Naive thymus-derived CD4-positive, alpha-beta T cell (primary cell): ENCODE measurements around the gene GGTLC1. TPM values are rescaled to one million over a fixed set of nuclear protein-coding genes. Genes with fewer than 3 reads are reported as not detected.

Experiments used
- ATAC-seq: fragments of 150-1000 bp; cut with Tn5 transposase; 2 replicates; pipeline ENCODE4 v1.10.0; 2021; ENCODE audit warnings: mild to moderate bottlenecking, moderate library complexity
- CTCF ChIA-PET: fragments of 350-600 bp; sonication (Branson Sonifier 250); formaldehyde crosslinking; loops from one replicate; lab custom pipeline; 2021; ENCODE audit warnings: antibody characterized with exemption; lab: Charles Lee
- POLR2A ChIA-PET: fragments of 350-600 bp; sonication (Branson Sonifier 250); formaldehyde crosslinking; loops from one replicate; lab custom pipeline; 2021; ENCODE audit warnings: antibody characterized with exemption, inconsistent platforms; lab: Charles Lee
- DNase-seq, 9 donors: peaks; one replicate each; pipeline versions ENCODE4 v3.0.0 to v3.0.0-alpha.2; 2020 to 2022; ENCODE audit warnings: mixed read lengths in 1 of 9
- H3K27ac ChIP-seq: one replicate; pipeline ENCODE4 v1.7.0; 2013; ENCODE audit warnings: mild to moderate bottlenecking, low read depth, low read length, moderate library complexity
- H3K27me3 ChIP-seq, 2 donors: one replicate each; pipeline ENCODE4 v1.7.0; 2013; ENCODE audit warnings: low read length in 2 of 2, mild to moderate bottlenecking in 2 of 2, moderate library complexity in 2 of 2; ENCODE audit not compliant: control insufficient read depth in 2 of 2, insufficient read depth in 2 of 2
- H3K36me3 ChIP-seq, 3 experiments: 1 replicate in 2 of 3; 2 replicates in 1 of 3; pipeline ENCODE4 v1.7.0; 2013; ENCODE audit warnings: low read length in 3 of 3, mild to moderate bottlenecking in 3 of 3, moderate library complexity in 1 of 3; ENCODE audit not compliant: insufficient read depth in 3 of 3, control insufficient read depth in 2 of 3
- H3K4me1 ChIP-seq, 2 donors: one replicate each; pipeline ENCODE4 v1.7.0; 2013; ENCODE audit warnings: low read length in 2 of 2, mild to moderate bottlenecking in 2 of 2, moderate library complexity in 1 of 2; ENCODE audit not compliant: control insufficient read depth in 2 of 2, insufficient read depth in 2 of 2
- H3K4me3 ChIP-seq: 2 replicates; pipeline ENCODE4 v1.7.0; 2013; ENCODE audit warnings: mild to moderate bottlenecking, low read length
- H3K9me3 ChIP-seq, 3 experiments: 1 replicate in 2 of 3; 2 replicates in 1 of 3; pipeline ENCODE4 v1.7.0; 2013; ENCODE audit warnings: low read length in 3 of 3; ENCODE audit not compliant: control insufficient read depth in 2 of 3
- H3K27ac Mint-ChIP-seq, 9 donors: one replicate each; pipeline ENCODE4 v1.8.0; 2020 to 2022; ENCODE audit warnings: mixed read lengths in 9 of 9, mild to moderate bottlenecking in 8 of 9, moderate library complexity in 5 of 9, inconsistent platforms in 2 of 9
- H3K27me3 Mint-ChIP-seq, 5 donors: one replicate each; pipeline ENCODE4 v1.8.0; 2021 to 2022; ENCODE audit warnings: mixed read lengths in 5 of 5, mild to moderate bottlenecking in 1 of 5
- H3K36me3 Mint-ChIP-seq, 5 donors: one replicate each; pipeline ENCODE4 v1.8.0; 2020 to 2022; ENCODE audit warnings: mixed read lengths in 5 of 5, mild to moderate bottlenecking in 3 of 5, inconsistent platforms in 1 of 5
- H3K4me1 Mint-ChIP-seq, 7 donors: one replicate each; pipeline ENCODE4 v1.8.0; 2020 to 2022; ENCODE audit warnings: mixed read lengths in 7 of 7, mild to moderate bottlenecking in 3 of 7, inconsistent platforms in 1 of 7
- H3K4me3 Mint-ChIP-seq, 10 donors: one replicate each; pipeline ENCODE4 v1.8.0; 2020 to 2022; ENCODE audit warnings: mild to moderate bottlenecking in 10 of 10, mixed read lengths in 10 of 10, moderate library complexity in 6 of 10, inconsistent platforms in 2 of 10
- H3K9me3 Mint-ChIP-seq, 11 donors: one replicate each; pipeline ENCODE4 v1.8.0; 2020 to 2022; ENCODE audit warnings: mixed read lengths in 11 of 11, mild to moderate bottlenecking in 4 of 11, inconsistent platforms in 1 of 11, moderate library complexity in 1 of 11
- intact Hi-C, 2 donors: fragments of 100-400 bp; cut with micrococcal nuclease; formaldehyde crosslinking; loops; one replicate each; pipeline ENCODE4 v1.15.1; 2023
- polyA plus RNA-seq, 2 donors: library from polyadenylated mRNA; unstranded; fragments of 300-500 nt; fragmentation: Illumina TruSeq; gene quantifications; one replicate each; pipeline ENCODE4 v1.2.3, GENCODE V29; 2021
- total RNA-seq, 6 experiments: library from RNA in 5 of 6; stranded (reverse) in 5 of 6; gene quantifications; 1 replicate in 5 of 6; 2 replicates in 1 of 6; pipeline ENCODE4 v1.2.3 and lab custom pipeline; 2021 to 2026

Gene GGTLC1
- total RNA-seq = not detected
- not detected for polyA plus RNA-seq
- not detected for total RNA-seq (lab: John Stamatoyannopoulos, UW)

GRCh38 chr20:23988561-23988960 lies at the start of gene GGTLC1:
TSS of gene GGTLC1 (minus strand) at chr20:23988779. CDS start at chr20:23986611, 2,168 bp downstream.
- H3K4me1 Mint-ChIP-seq = no peaks in the 10 kb centered on the region
- Histone ChIP-seq H3K4me1 (no peaks in the 10 kb centered on the region), H3K27ac (no peak within 1 kb of the TSS), H3K27me3 (no peaks in the 10 kb centered on the region), H3K9me3 (no peaks in the 10 kb centered on the region), H3K36me3 (no peaks in the 10 kb centered on the region), H3K4me3 (no peak within 1 kb of the TSS)
- no peak within 1 kb of the TSS for H3K27ac Mint-ChIP-seq
- no peaks in the 10 kb centered on the region for H3K27me3 Mint-ChIP-seq
- POLR2A ChIA-PET = interaction anchor here (0.6 kb wide), 1 partner anchor 825 kb away, joined by 3 read pairs; no protein-coding TSS in a partner anchor
- H3K9me3 Mint-ChIP-seq = no peaks in the 10 kb centered on the region
- CTCF ChIA-PET = no interaction called here
- no peak for DNase-seq
- no peak for ATAC-seq
- intact Hi-C loops = no loop called here
- no peaks in the 10 kb centered on the region for H3K36me3 Mint-ChIP-seq
- no peak within 1 kb of the TSS for H3K4me3 Mint-ChIP-seq

GRCh38 chr20:24034820-24035219 lies 46.2 kb upstream of the GGTLC1 start:
- Histone ChIP-seq H3K27ac (no peak overlapping the region), H3K4me1 (peaks cover 8 to 13% of the 10 kb centered on the region in 2 donors), H3K36me3 (no peaks in the 10 kb centered on the region), H3K27me3 (no peaks in the 10 kb centered on the region), H3K9me3 (no peaks in the 10 kb centered on the region), H3K4me3 (no peak overlapping the region)
- DNase-seq = no peak
- ChIA-PET POLR2A (interaction anchor here (1.2 kb wide), 1 partner anchor 11 kb away, joined by 4 read pairs; no protein-coding TSS in a partner anchor), CTCF (no interaction called here)
- H3K4me1 Mint-ChIP-seq = peaks cover 8 to 57% (median 48%) of the 10 kb centered on the region in 7 donors
- peaks cover 0 to 22% (median 3%) of the 10 kb centered on the region in 5 donors for H3K36me3 Mint-ChIP-seq
- H3K9me3 Mint-ChIP-seq = peaks cover 0 to 7% (median 2%) of the 10 kb centered on the region in 11 donors
- intact Hi-C loops = no loop called here
- ATAC-seq = no peak
- peak overlapping the region in 4 of 9 donors; percentile 1 to 53 (median 42) for H3K27ac Mint-ChIP-seq
- no peaks in the 10 kb centered on the region for H3K27me3 Mint-ChIP-seq
- H3K4me3 Mint-ChIP-seq = no peak overlapping the region

- H3K27ac ChIP-seq = no peak overlapping the region
- Mint-ChIP-seq H3K27ac (peak overlapping the region in 8 of 9 donors; percentile 8 to 85 (median 80)), H3K36me3 (peaks cover 0 to 30% (median 3%) of the 10 kb centered on the region in 5 donors), H3K4me1 (peaks cover 11 to 64% (median 54%) of the 10 kb centered on the region in 7 donors), H3K4me3 (peak overlapping the region in 2 of 10 donors; percentile 50 to 58), H3K27me3 (no peaks in the 10 kb centered on the region), H3K9me3 (peaks cover 0 to 14% (median 2%) of the 10 kb centered on the region in 11 donors)
- H3K4me1 ChIP-seq = peaks cover 8 to 13% of the 10 kb centered on the region in 2 donors
- no peaks in the 10 kb centered on the region for H3K36me3 ChIP-seq
- ATAC-seq (no peak), DNase-seq (no peak)
- H3K27me3 ChIP-seq = no peaks in the 10 kb centered on the region
- ChIA-PET CTCF (no interaction called here), POLR2A (interaction anchor here (1.2 kb wide), 1 partner anchor 12 kb away, joined by 4 read pairs; no protein-coding TSS in a partner anchor)
- intact Hi-C loops = loop anchor here (2.0 kb wide), 1 partner anchor 13 kb away; no protein-coding TSS in a partner anchor
- H3K4me3 ChIP-seq = no peak overlapping the region
- H3K9me3 ChIP-seq = no peaks in the 10 kb centered on the region
Observed at GRCh38 chr20:24033565-24033964, 45.0 kb upstream of the GGTLC1 start.

- H3K4me1 ChIP-seq = peaks cover 9 to 14% of the 10 kb centered on the region in 2 donors
- no peak overlapping the region for H3K4me3 ChIP-seq
- ATAC-seq = peak; percentile 77
- no peaks in the 10 kb centered on the region for H3K9me3 ChIP-seq
- H3K9me3 Mint-ChIP-seq = peaks cover 0 to 14% (median 2%) of the 10 kb centered on the region in 11 donors
- H3K27ac Mint-ChIP-seq = peak overlapping the region in 8 of 9 donors; percentile 55 to 85 (median 80)
- CTCF ChIA-PET = no interaction called here
- H3K4me3 Mint-ChIP-seq = peak overlapping the region in 5 of 10 donors; percentile 18 to 58 (median 50)
- no peak for DNase-seq
- peaks cover 11 to 63% (median 51%) of the 10 kb centered on the region in 7 donors for H3K4me1 Mint-ChIP-seq
- H3K27me3 Mint-ChIP-seq = no peaks in the 10 kb centered on the region
- H3K27me3 ChIP-seq = no peaks in the 10 kb centered on the region
- intact Hi-C loops = loop anchor here (2.0 kb wide), 1 partner anchor 14 kb away; no protein-coding TSS in a partner anchor
- POLR2A ChIA-PET = interaction anchor here (1.3 kb wide), 1 partner anchor 12 kb away, joined by 4 read pairs; no protein-coding TSS in a partner anchor
- no peaks in the 10 kb centered on the region for H3K36me3 ChIP-seq
- H3K27ac ChIP-seq = no peak overlapping the region
- H3K36me3 Mint-ChIP-seq = peaks cover 0 to 30% (median 3%) of the 10 kb centered on the region in 5 donors
Observed at GRCh38 chr20:24033151-24033550, 44.6 kb upstream of the GGTLC1 start.

- intact Hi-C loops = loop anchor here (2.0 kb wide), 1 partner anchor 14 kb away; no protein-coding TSS in a partner anchor
- no peaks in the 10 kb centered on the region for H3K27me3 Mint-ChIP-seq
Observed at GRCh38 chr20:24032400-24032898, 43.9 kb upstream of the GGTLC1 start.

GRCh38 chr20:24027229-24027628 lies 38.6 kb upstream of the GGTLC1 start:
- peak overlapping the region; percentile 39 for H3K4me3 ChIP-seq

More at GRCh38 chr20:24032400-24032898, 43.9 kb upstream of the GGTLC1 start:
- Histone ChIP-seq H3K4me3 (no peak overlapping the region), H3K27me3 (no peaks in the 10 kb centered on the region), H3K9me3 (no peaks in the 10 kb centered on the region), H3K4me1 (peaks cover 16 to 21% of the 10 kb centered on the region in 2 donors), H3K27ac (no peak overlapping the region), H3K36me3 (no peaks in the 10 kb centered on the region)
- Mint-ChIP-seq H3K4me1 (peaks cover 9 to 69% (median 57%) of the 10 kb centered on the region in 7 donors), H3K9me3 (peaks cover 0 to 14% (median 2%) of the 10 kb centered on the region in 11 donors), H3K27ac (peak overlapping the region; percentile 55 to 85 (median 76)), H3K36me3 (peaks cover 0 to 30% (median 3%) of the 10 kb centered on the region in 5 donors), H3K4me3 (peak overlapping the region in 9 of 10 donors; percentile 0 to 58 (median 49))
- ATAC-seq = no peak
- ChIA-PET CTCF (no interaction called here), POLR2A (interaction anchor here (1.3 kb wide), 1 partner anchor 11 kb away, joined by 4 read pairs; no protein-coding TSS in a partner anchor)
- DNase-seq = peak in 1 of 9 donors; percentile 13

More at GRCh38 chr20:24027229-24027628, 38.6 kb upstream of the GGTLC1 start:
- DNase-seq (peak; percentile 45 to 93 (median 87)), ATAC-seq (peak; percentile 99)
- peaks cover 0 to 25% (median 4%) of the 10 kb centered on the region in 11 donors for H3K9me3 Mint-ChIP-seq
- no peaks in the 10 kb centered on the region for H3K27me3 Mint-ChIP-seq
- Histone ChIP-seq H3K27ac (peak overlapping the region; percentile 83), H3K36me3 (no peaks in the 10 kb centered on the region), H3K4me1 (peaks cover 17 to 29% of the 10 kb centered on the region in 2 donors), H3K9me3 (no peaks in the 10 kb centered on the region), H3K27me3 (no peaks in the 10 kb centered on the region)
- H3K4me3 Mint-ChIP-seq = peak overlapping the region; percentile 26 to 81 (median 71)
- POLR2A ChIA-PET = interaction anchor here (0.6 to 2.9 kb wide), 14 partner anchors 9 to 677 kb away, joined by 3 to 22 read pairs (median 5); no protein-coding TSS in a partner anchor
- peaks cover 20 to 76% (median 62%) of the 10 kb centered on the region in 7 donors for H3K4me1 Mint-ChIP-seq
- intact Hi-C loops = loop anchor here (1.0 to 10.0 kb wide), 12 partner anchors 18 to 1670 kb away; partner anchors contain the start of genes ACSS1 (in 2 of the 2), NXT1 (in 2 of the 2), ABHD12 (in 1 of the 2) and APMAP (in 1 of the 2)
- CTCF ChIA-PET = interaction anchor here (0.6 to 1.3 kb wide), 4 partner anchors 9 to 93 kb away, joined by 3 read pairs; no protein-coding TSS in a partner anchor
- peaks cover 0 to 25% (median 6%) of the 10 kb centered on the region in 5 donors for H3K36me3 Mint-ChIP-seq
- peak overlapping the region; percentile 95 to 99 (median 97) for H3K27ac Mint-ChIP-seq
